NOMO-1 treated with dmso at 0.1 percent for 144 hours (cell line): ENCODE measurements around the gene MPPE1.
"Not testable (repeated sequence)": the region's sequence is repeated elsewhere in the genome, so short reads cannot be mapped to it uniquely, and the experiment has no call there.

Experiments
- DNase-seq: peaks from one replicate; lab custom pipeline; 2025; ENCODE audit not compliant: unreplicated experiment; lab: John Stamatoyannopoulos, UW

Gene MPPE1

GRCh38 chr18:11908182-11909060 is at the start of gene MPPE1:
TSS of gene MPPE1 (minus strand) at chr18:11908317. CDS start at chr18:11897264, 11,053 bp downstream.
- peak; percentile 87 for DNase-seq

- no peak for DNase-seq
Observed at GRCh38 chr18:11957636-11958035, 49.5 kb upstream of the MPPE1 start.

GRCh38 chr18:11956371-11957308 is 48.5 kb upstream of the MPPE1 start:
- no peak for DNase-seq

GRCh38 chr18:11955239-11956029 is 47.3 kb upstream of the MPPE1 start:
- no peak for DNase-seq

- DNase-seq = no peak
Observed at GRCh38 chr18:11953113-11953512, 45.0 kb upstream of the MPPE1 start.

- no peak for DNase-seq
Observed at GRCh38 chr18:11951390-11951851, 43.3 kb upstream of the MPPE1 start.

- no peak for DNase-seq
Observed at GRCh38 chr18:11950824-11951223, 42.7 kb upstream of the MPPE1 start.

- DNase-seq = no peak
Observed at GRCh38 chr18:11948852-11949523, 40.9 kb upstream of the MPPE1 start.

GRCh38 chr18:11947214-11948191 is 39.4 kb upstream of the MPPE1 start:
- peak; percentile 98 for DNase-seq

GRCh38 chr18:11946756-11947155 is 38.6 kb upstream of the MPPE1 start:
- DNase-seq = no peak

- DNase-seq = not testable (repeated sequence)
Observed at GRCh38 chr18:11945834-11946659, 37.9 kb upstream of the MPPE1 start.

- DNase-seq = no peak
Observed at GRCh38 chr18:11944786-11945185, 36.7 kb upstream of the MPPE1 start.

- DNase-seq = no peak
Observed at GRCh38 chr18:11944252-11944651, 36.1 kb upstream of the MPPE1 start.

GRCh38 chr18:11943551-11943950 is 35.4 kb upstream of the MPPE1 start:
- DNase-seq = no peak

- DNase-seq = no peak
Observed at GRCh38 chr18:11940956-11941355, 32.8 kb upstream of the MPPE1 start.

GRCh38 chr18:11937874-11938478 is 29.9 kb upstream of the MPPE1 start:
- peak; percentile 22 for DNase-seq

- no peak for DNase-seq
Observed at GRCh38 chr18:11932393-11932792, 24.3 kb upstream of the MPPE1 start.

GRCh38 chr18:11927497-11927896 is 19.4 kb upstream of the MPPE1 start:
- no peak for DNase-seq
